HUES48 (cell line): ENCODE data around the gene PAPOLA.

Source experiments
- H3K27ac ChIP-seq: one replicate; pipeline ENCODE4 v1.7.0; 2013; ENCODE audit warnings: low read depth, low read length, inconsistent platforms
- H3K27me3 ChIP-seq: 2 replicates; pipeline ENCODE4 v1.6.1; 2013; ENCODE audit warnings: mild to moderate bottlenecking, low read length; ENCODE audit not compliant: control insufficient read depth, insufficient read depth
- H3K36me3 ChIP-seq: 2 replicates; pipeline ENCODE4 v1.6.1; 2013; ENCODE audit warnings: low read length; ENCODE audit not compliant: control insufficient read depth, insufficient read depth
- H3K4me1 ChIP-seq: 2 replicates; pipeline ENCODE4 v1.6.1; 2013; ENCODE audit warnings: mild to moderate bottlenecking, low read length; ENCODE audit not compliant: control insufficient read depth, insufficient read depth
- H3K4me3 ChIP-seq: 2 replicates; pipeline ENCODE4 v1.5.1; 2013; ENCODE audit warnings: mild to moderate bottlenecking, low read depth, low read length
- H3K9ac ChIP-seq: 2 replicates; pipeline ENCODE4 v1.6.1; 2013; ENCODE audit warnings: mild to moderate bottlenecking, low read depth, low read length, moderate library complexity
- H3K9me3 ChIP-seq: 2 replicates; pipeline ENCODE4 v1.6.1; 2013; ENCODE audit warnings: low read length; ENCODE audit not compliant: control insufficient read depth, insufficient read depth

The PAPOLA gene

GRCh38 chr14:96565811-96566210 lies 63.6 kb downstream of the PAPOLA start:
- Histone ChIP-seq H3K4me1 (peaks cover 9% of the 10 kb centered on the region), H3K27me3 (no peaks in the 10 kb centered on the region), H3K27ac (no peak overlapping the region), H3K4me3 (no peak overlapping the region), H3K9me3 (no peaks in the 10 kb centered on the region), H3K9ac (no peak overlapping the region), H3K36me3 (peaks cover 72% of the 10 kb centered on the region)

GRCh38 chr14:96567289-96567899 lies 65.2 kb downstream of the PAPOLA start:
- Histone ChIP-seq H3K9ac (no peak overlapping the region), H3K36me3 (peaks cover 60% of the 10 kb centered on the region), H3K4me1 (peaks cover 12% of the 10 kb centered on the region)

GRCh38 chr14:96568621-96569020 lies 66.4 kb downstream of the PAPOLA start:
- Histone ChIP-seq H3K9me3 (no peaks in the 10 kb centered on the region), H3K27ac (no peak overlapping the region), H3K36me3 (peaks cover 50% of the 10 kb centered on the region), H3K27me3 (no peaks in the 10 kb centered on the region), H3K4me1 (peaks cover 24% of the 10 kb centered on the region), H3K4me3 (no peak overlapping the region), H3K9ac (no peak overlapping the region)

More at GRCh38 chr14:96567289-96567899, 65.2 kb downstream of the PAPOLA start:
- Histone ChIP-seq H3K9me3 (no peaks in the 10 kb centered on the region), H3K27ac (no peak overlapping the region), H3K27me3 (no peaks in the 10 kb centered on the region), H3K4me3 (no peak overlapping the region)

DNA sequence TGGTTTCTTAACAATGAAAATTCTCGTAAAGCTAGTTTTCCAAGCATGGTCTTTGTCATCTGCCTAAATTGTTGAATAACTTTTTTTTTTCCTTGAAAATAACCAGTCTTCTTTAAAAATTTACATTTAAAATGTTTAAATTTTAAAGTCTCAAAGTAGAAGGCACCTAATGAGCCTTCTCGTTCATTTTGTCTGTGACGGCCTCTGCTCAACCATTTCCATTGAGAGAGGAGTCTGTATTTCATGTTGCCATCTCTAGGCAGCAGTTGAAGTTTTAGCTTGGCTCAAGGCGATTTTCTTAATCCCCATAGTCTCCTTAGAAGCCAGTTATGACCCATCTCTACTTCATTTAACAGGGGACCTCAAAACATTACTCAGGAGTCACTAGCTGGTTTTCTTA lies 69.1 kb downstream of the PAPOLA start:
- H3K4me3 ChIP-seq, result no peak overlapping the region

DNA sequence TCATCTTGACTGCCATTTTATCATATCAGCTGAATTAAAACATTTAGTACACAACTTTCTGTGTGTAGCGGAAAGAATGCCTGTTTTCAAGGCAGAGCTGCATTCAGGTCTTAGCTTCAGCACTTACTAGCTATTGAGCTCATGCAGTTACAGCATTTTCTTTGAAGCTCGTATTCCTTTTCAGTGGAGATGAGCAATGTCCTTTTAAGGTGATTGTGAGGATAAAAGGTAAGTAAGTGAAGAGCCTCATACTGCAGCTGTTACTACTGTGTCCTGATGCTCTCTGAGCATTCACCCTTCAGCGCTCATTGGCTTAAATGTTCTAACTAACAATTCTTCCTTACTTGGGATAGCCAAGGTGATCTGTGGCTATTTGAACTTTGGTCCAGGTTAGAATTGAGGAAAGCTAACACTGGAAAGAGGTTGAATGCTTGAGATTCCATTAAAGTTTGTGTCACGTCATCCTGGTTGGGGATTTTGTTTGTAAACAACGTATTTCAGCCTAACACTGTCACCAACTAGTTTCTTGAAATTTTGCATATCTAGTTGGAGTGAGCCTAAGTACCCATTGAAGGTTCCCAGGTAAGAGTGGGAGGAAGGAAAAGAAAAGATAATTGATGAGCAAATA lies 71.4 kb downstream of the PAPOLA start:
- Histone ChIP-seq H3K27me3 (no peaks in the 10 kb centered on the region), H3K4me3 (no peak overlapping the region), H3K9ac (peak overlapping the region; percentile 15; the same call in 1 of the 2 replicates), H3K36me3 (peaks cover 8% of the 10 kb centered on the region; the same call in 1 of the 2 replicates), H3K9me3 (no peaks in the 10 kb centered on the region), H3K4me1 (peaks cover 37% of the 10 kb centered on the region), H3K27ac (peak overlapping the region; percentile 54)

More for the DNA sequence above, 69.1 kb downstream of the PAPOLA start:
- peaks cover 23% of the 10 kb centered on the region for H3K36me3 ChIP-seq
- H3K27ac ChIP-seq, result no peak overlapping the region
- H3K4me1 ChIP-seq, result peaks cover 37% of the 10 kb centered on the region
- H3K27me3 ChIP-seq, result no peaks in the 10 kb centered on the region
- H3K9me3 ChIP-seq, result no peaks in the 10 kb centered on the region
- H3K9ac ChIP-seq, result no peak overlapping the region

- Histone ChIP-seq H3K4me1 (peaks cover 37% of the 10 kb centered on the region), H3K4me3 (no peak overlapping the region), H3K27ac (peak overlapping the region; percentile 54), H3K36me3 (peaks cover 8% of the 10 kb centered on the region; the same call in 1 of the 2 replicates), H3K9me3 (no peaks in the 10 kb centered on the region), H3K9ac (no peak overlapping the region), H3K27me3 (no peaks in the 10 kb centered on the region)
Measured at GRCh38 chr14:96574171-96574632, 72.0 kb downstream of the PAPOLA start.

GRCh38 chr14:96574633-96575632 lies 72.8 kb downstream of the PAPOLA start:
- no peak overlapping the region for H3K9ac ChIP-seq
- H3K27me3 ChIP-seq, result no peaks in the 10 kb centered on the region
- no peak overlapping the region for H3K4me3 ChIP-seq
- H3K4me1 ChIP-seq, result peaks cover 37% of the 10 kb centered on the region
- peak overlapping the region; percentile 54 for H3K27ac ChIP-seq
- 0 out of 2 replicates have a peak, but pooled peaks cover 3% of the 10 kb centered on the region for H3K36me3 ChIP-seq
- H3K9me3 ChIP-seq, result no peaks in the 10 kb centered on the region

DNA sequence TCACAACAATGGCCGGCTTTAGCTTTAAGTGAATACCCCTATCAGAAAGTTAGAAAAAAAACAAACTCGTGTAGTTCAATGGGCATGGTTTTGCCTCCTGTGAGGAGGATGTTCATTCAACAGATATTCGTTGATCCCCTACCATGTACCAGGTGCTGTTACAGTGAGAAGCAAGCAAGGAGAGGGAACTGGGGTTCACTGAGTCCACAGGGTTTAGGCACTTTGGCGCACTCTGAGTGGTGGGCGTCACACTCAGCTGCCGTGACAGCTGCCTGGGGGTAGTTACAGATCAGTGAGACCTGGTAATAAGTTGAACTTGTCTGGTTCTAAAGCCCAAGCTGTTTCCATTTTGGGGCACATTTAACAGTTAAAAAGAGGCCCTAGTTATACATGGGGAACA lies 74.2 kb downstream of the PAPOLA start:
- H3K36me3 ChIP-seq, result 0 out of 2 replicates have a peak, but pooled peaks cover 3% of the 10 kb centered on the region
- no peaks in the 10 kb centered on the region for H3K27me3 ChIP-seq
- peaks cover 25% of the 10 kb centered on the region for H3K4me1 ChIP-seq
- no peak overlapping the region for H3K4me3 ChIP-seq
- no peaks in the 10 kb centered on the region for H3K9me3 ChIP-seq
- H3K9ac ChIP-seq, result no peak overlapping the region
- H3K27ac ChIP-seq, result no peak overlapping the region

DNA sequence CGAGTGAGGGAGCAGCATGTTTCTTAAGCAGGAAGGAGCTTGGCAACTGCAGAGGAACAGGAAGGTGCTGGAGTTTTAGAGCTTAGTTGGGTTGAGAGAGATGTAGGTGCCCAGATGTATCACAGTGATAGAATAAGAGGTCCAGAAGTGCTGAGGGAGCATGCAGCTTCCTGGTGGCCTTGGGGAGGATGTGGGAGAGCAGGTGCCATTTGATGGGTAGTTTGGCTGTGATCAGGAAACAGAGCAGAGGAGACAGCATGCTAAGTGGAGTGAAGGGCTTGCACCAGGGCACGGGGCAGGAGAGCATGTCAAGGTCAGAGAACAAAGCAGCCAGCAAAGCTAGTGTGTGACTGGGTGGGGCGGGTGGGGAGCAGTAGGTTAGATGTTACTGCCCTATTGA lies 74.8 kb downstream of the PAPOLA start:
- H3K9me3 ChIP-seq, result no peaks in the 10 kb centered on the region
- no peak overlapping the region for H3K27ac ChIP-seq
- H3K9ac ChIP-seq, result no peak overlapping the region
- no peak overlapping the region for H3K4me3 ChIP-seq
- H3K4me1 ChIP-seq, result peaks cover 25% of the 10 kb centered on the region
- 0 out of 2 replicates have a peak, but pooled peaks cover 3% of the 10 kb centered on the region for H3K36me3 ChIP-seq
- no peaks in the 10 kb centered on the region for H3K27me3 ChIP-seq

- Histone ChIP-seq H3K4me3 (no peak overlapping the region), H3K9me3 (no peaks in the 10 kb centered on the region), H3K9ac (no peak overlapping the region), H3K27ac (no peak overlapping the region), H3K36me3 (no peaks in the 10 kb centered on the region), H3K4me1 (peaks cover 13% of the 10 kb centered on the region), H3K27me3 (no peaks in the 10 kb centered on the region)
Measured at GRCh38 chr14:96578619-96579018, 76.4 kb downstream of the PAPOLA start.
